HepG2 (cell line): ENCODE data around the gene PPP3R1. TPM values are rescaled to one million over a fixed set of nuclear protein-coding genes. Genes with fewer than 3 reads are reported as not detected.

Experiments
- ATAC-seq: fragments of 200-7000 bp; cut with Tn5 transposase; 3 replicates; pipeline ENCODE4 v1.9.1; 2020; ENCODE audit warnings: mild to moderate bottlenecking, moderate library complexity
- BruUV-seq: library from RNA; stranded (reverse); fragments of 400-500 nt; replicated peaks from 2 replicates; lab custom pipeline; 2021; lab: Mats Ljungman, UMichigan
- CTCF ChIA-PET: fragments of 300-600 bp; formaldehyde crosslinking; extraction: SDS; loops from one replicate; lab custom pipeline; 2021; ENCODE audit warnings: low total read pairs, inconsistent platforms, low intra/inter-chr PET ratio; lab: Yijun Ruan, JAX
- POLR2A ChIA-PET: fragments of 350-600 bp; sonication (Branson Sonifier 250); formaldehyde crosslinking; loops from one replicate; lab custom pipeline; 2020; ENCODE audit warnings: antibody characterized with exemption, inconsistent platforms; lab: Yijun Ruan, JAX
- DNase-seq: peaks from one replicate; pipeline ENCODE4 v3.0.0-alpha.2; 2015; ENCODE audit warnings: low spot score
- FAIRE-seq: peaks from 3 replicates; lab custom pipeline; 2011; peaks lifted over from hg19 to GRCh38; lab: Jason Lieb, UNC
- H2AFZ ChIP-seq: one replicate; pipeline ENCODE4 v1.6.1; 2011; ENCODE audit warnings: low read length, inconsistent platforms
- H3K27ac ChIP-seq: fragments of 300-600 bp; 3 replicates; pipeline ENCODE4 v1.8.0; 2011; ENCODE audit warnings: mixed run types, mild to moderate bottlenecking, mixed read lengths, low read length, inconsistent platforms; ENCODE audit not compliant: insufficient read depth; ENCODE audit errors: extremely low read length
- H3K27me3 ChIP-seq, 2 experiments: fragments of 200-600 bp in 1 of 2; 2 replicates in 1 of 2; 3 replicates in 1 of 2; pipeline versions ENCODE4 v1.6.0 to v1.8.0; 2011; ENCODE audit warnings: low read length in 2 of 2, mild to moderate bottlenecking in 2 of 2, moderate library complexity in 2 of 2, inconsistent platforms in 1 of 2; ENCODE audit not compliant: insufficient read depth in 2 of 2, control insufficient read depth in 1 of 2
- H3K36me3 ChIP-seq, 2 experiments: fragments of 200-600 bp in 1 of 2; replicated peaks in 1 of 2; 2 replicates in 1 of 2; 3 replicates in 1 of 2; pipeline versions ENCODE4 v1.5.1 to v1.8.0; 2011; ENCODE audit warnings: low read length in 2 of 2, inconsistent platforms in 1 of 2; ENCODE audit not compliant: insufficient read depth in 2 of 2, control insufficient read depth in 1 of 2
- H3K4me1 ChIP-seq: 2 replicates; pipeline ENCODE4 v1.5.1; 2012; ENCODE audit warnings: low read length, inconsistent platforms; ENCODE audit not compliant: insufficient read depth
- H3K4me2 ChIP-seq: 2 replicates; pipeline ENCODE4 v1.6.0; 2011; ENCODE audit warnings: low read depth, low read length, inconsistent platforms
- H3K4me3 ChIP-seq, 3 experiments: fragments of 200-600 bp in 1 of 3; sonication (generic), shearing (Covaris generic) in 1 of 3; replicated peaks in 1 of 3; 2 replicates each; pipeline ENCODE4 v1.5.1; 2011 to 2016; ENCODE audit warnings: low read length in 3 of 3, inconsistent platforms in 2 of 3, low read depth in 2 of 3, mild to moderate bottlenecking in 2 of 3, control low read depth in 1 of 3, mixed read lengths in 1 of 3; ENCODE audit not compliant: insufficient read depth in 1 of 3
- H3K79me2 ChIP-seq: one replicate; pipeline ENCODE4 v1.6.1; 2011; ENCODE audit warnings: low read length, inconsistent platforms; ENCODE audit not compliant: insufficient read depth
- H3K9ac ChIP-seq: 2 replicates; pipeline ENCODE4 v1.6.0; 2011; ENCODE audit warnings: mild to moderate bottlenecking, low read depth, low read length, inconsistent platforms; ENCODE audit not compliant: insufficient read depth
- H3K9me3 ChIP-seq: 2 replicates; pipeline ENCODE4 v1.5.1; 2012; ENCODE audit warnings: mild to moderate bottlenecking, low read length
- H4K20me1 ChIP-seq: 2 replicates; pipeline ENCODE4 v1.6.0; 2011; ENCODE audit warnings: inconsistent platforms, mild to moderate bottlenecking, low read length, moderate library complexity; ENCODE audit not compliant: insufficient read depth
- GABPB1 ChIP-seq: IDR thresholded peaks from 2 replicates; pipeline ENCODE4 v1.6.1; 2016; ENCODE audit warnings: mild to moderate bottlenecking, missing genetic modification reagents, moderate library complexity, missing compliant biosample characterization
- IKZF4 ChIP-seq: sonication (generic); formaldehyde crosslinking; IDR thresholded peaks from 2 replicates; pipeline ENCODE4 v1.5.1; 2020; ENCODE audit warnings: borderline replicate concordance, mild to moderate bottlenecking, low read depth, missing genetic modification reagents; ENCODE audit errors: not compliant biosample characterization
- KAT2B ChIP-seq: fragments of 150-350 bp; IDR thresholded peaks from 2 replicates; pipeline ENCODE4 v1.6.1; 2014; ENCODE audit warnings: low read depth, low read length, borderline replicate concordance
- MAFK ChIP-seq, 2 experiments: IDR thresholded peaks in 1 of 2; conservative IDR thresholded peaks in 1 of 2; 2 replicates each; pipeline ENCODE4 v1.6.1; 2011; ENCODE audit warnings: improper control_type of control experiment in 2 of 2, low read length in 2 of 2
- PREB ChIP-seq: sonication (generic); formaldehyde crosslinking; IDR thresholded peaks from 2 replicates; pipeline ENCODE4 v1.4.0; 2020; ENCODE audit warnings: missing genetic modification reagents
- RELA ChIP-seq: sonication (generic); formaldehyde crosslinking; IDR thresholded peaks from 2 replicates; pipeline ENCODE4 v1.4.0; 2020; ENCODE audit warnings: missing genetic modification reagents
- TFAP4 ChIP-seq: sonication (generic); IDR thresholded peaks from 2 replicates; pipeline ENCODE4 v1.6.1; 2016; ENCODE audit warnings: low read depth, borderline replicate concordance
- ZBTB4 ChIP-seq: sonication (generic); formaldehyde crosslinking; IDR thresholded peaks from 2 replicates; pipeline ENCODE4 v1.4.0; 2020; ENCODE audit warnings: missing genetic modification reagents, mild to moderate bottlenecking, borderline replicate concordance
- ZNF569 ChIP-seq: sonication (generic); formaldehyde crosslinking; IDR thresholded peaks from 2 replicates; pipeline ENCODE4 v1.5.0; 2020; ENCODE audit warnings: mild to moderate bottlenecking, missing genetic modification reagents, moderate library complexity, borderline replicate concordance
- ZNF850 ChIP-seq: sonication (generic); formaldehyde crosslinking; conservative IDR thresholded peaks from 2 replicates; pipeline ENCODE4 v1.9.0; 2021; ENCODE audit warnings: mild to moderate bottlenecking, missing genetic modification reagents
- WGBS: methylation state at CpG from one replicate; pipeline ENCODE4 v1.1.6; 2017; ENCODE audit warnings: low lambda C conversion rate; 5-methylcytosine and 5-hydroxymethylcytosine counted together
- in situ Hi-C: cut with HindIII; loops from 2 replicates; pipeline ENCODE4 v1.10.0; 2017; ENCODE audit warnings: low pct_unique_long_range_greater_than_20kb; ENCODE audit not compliant: extremely low pct_ligation_motif_present
- intact Hi-C: fragments of 100-400 bp; cut with micrococcal nuclease; formaldehyde crosslinking; loops from one replicate; pipeline ENCODE4 v1.10.0; 2022; ENCODE audit not compliant: unreplicated experiment
- polyA plus RNA-seq, 8 experiments: library from polyadenylated mRNA; depleted of rRNA in 3 of 8; stranded (reverse) in 7 of 8; unstranded in 1 of 8; fragments of >200 nt; fragmentation: Illumina TruSeq in 4 of 8; extraction: Trizol in 4 of 8; gene quantifications; 2 replicates each; pipeline versions ENCODE4 v1.2.1 to v1.2.3, GENCODE V29; 2011 to 2016; ENCODE audit warnings: low read depth in 4 of 8, missing spikeins in 1 of 8, mixed read lengths in 1 of 8; ENCODE audit not compliant: insufficient read depth in 1 of 8
- total RNA-seq, 5 experiments: library from RNA; depleted of rRNA; stranded (reverse); fragments of >200 nt; fragmentation: Illumina TruSeq; extraction: Trizol; gene quantifications; 2 replicates each; pipeline ENCODE4 v1.2.3, GENCODE V29; 2016; ENCODE audit warnings: low read depth in 1 of 5

Gene PPP3R1
- total and polyA plus RNA-seq, 2 of the 13 experiments (the other 11 are each of a cell fraction or from before 2014, with no cell fraction given): 11.6 to 25.7 TPM

GRCh38 chr2:68206793-68207192 lies 45.5 kb downstream of the PPP3R1 start (continued):
- no peak for TF ChIP-seq GABPB1

GRCh38 chr2:68203587-68203986 lies 48.7 kb downstream of the PPP3R1 start:
- no peak overlapping the region for H3K4me2 ChIP-seq
- 95% methylated on average over 3 of the region's 3 CpGs for WGBS
- POLR2A ChIA-PET: no interaction called here

More at GRCh38 chr2:68203587-68203986, 48.7 kb downstream of the PPP3R1 start:
- H3K4me3 ChIP-seq: no peak overlapping the region
- TF ChIP-seq ZNF569 (no peak), GABPB1 (no peak), IKZF4 (CRISPR knock-in tag) (no peak), RELA (CRISPR knock-in tag) (no peak), KAT2B (no peak), MAFK (conservative IDR thresholded peaks at IDR 0.05 in 1 of 2, IDR thresholded peaks at IDR 0.05 in 1 of 2; ENCODE audit: low read length in 2 of 2) (no peak), TFAP4 (no peak), ZNF850 (CRISPR knock-in tag) (no peak), ZBTB4 (CRISPR knock-in tag) (no peak), PREB (CRISPR knock-in tag) (no peak)
- TF ChIP-seq, all 625 proteins: peak for 0
- intact Hi-C loops: no loop called here
- H3K4me1 ChIP-seq: no peaks in the 10 kb centered on the region
- H3K9ac ChIP-seq: no peak overlapping the region
- H3K27me3 ChIP-seq: no peaks in the 10 kb centered on the region
- CTCF ChIA-PET: no interaction called here
- no TSS peak for BruUV-seq
- DNase-seq (no peak), FAIRE-seq (no peak), ATAC-seq (no peak)
- H4K20me1 ChIP-seq: peaks cover 4% of the 10 kb centered on the region; the same call in 1 of the 2 replicates
- H2AFZ ChIP-seq: no peak overlapping the region
- no peaks in the 10 kb centered on the region for H3K9me3 ChIP-seq
- in situ Hi-C loops: no loop called here
- no peak overlapping the region for H3K27ac ChIP-seq
- peaks cover 0 to 7% of the 10 kb centered on the region in 2 experiments; a peak in 1 of 5 replicates for H3K36me3 ChIP-seq
- H3K79me2 ChIP-seq: peaks cover 73% of the 10 kb centered on the region
